GM10248 (cell line): ENCODE measurements around the gene SLC35D3.
"Not testable (repeated sequence)": the region's sequence is repeated elsewhere in the genome, so short reads cannot be mapped to it uniquely, and the experiment has no call there.

Experiments
- CTCF ChIA-PET: fragments of 300-600 bp; sonication (Branson Sonifier 250); formaldehyde crosslinking; extraction: SDS; loops from one replicate; lab custom pipeline; 2021; ENCODE audit warnings: antibody characterized with exemption; lab: Yijun Ruan, JAX
- POLR2A ChIA-PET: fragments of 350-650 bp; sonication (Branson Sonifier 250); formaldehyde crosslinking; extraction: SDS; loops from one replicate; lab custom pipeline; 2020; ENCODE audit warnings: antibody characterized with exemption; lab: Yijun Ruan, JAX
- DNase-seq: peaks from one replicate; pipeline ENCODE4 v3.0.0; 2012; ENCODE audit errors: extremely low spot score
- TF ChIP-seq, protein P1 (sequence below): IDR thresholded peaks from 2 replicates; pipeline ENCODE4 v1.5.1; 2012; ENCODE audit warnings: mild to moderate bottlenecking, low read depth; ENCODE audit errors: extremely low read depth, missing control alignments, control extremely low read depth

SLC35D3 gene

DNA sequence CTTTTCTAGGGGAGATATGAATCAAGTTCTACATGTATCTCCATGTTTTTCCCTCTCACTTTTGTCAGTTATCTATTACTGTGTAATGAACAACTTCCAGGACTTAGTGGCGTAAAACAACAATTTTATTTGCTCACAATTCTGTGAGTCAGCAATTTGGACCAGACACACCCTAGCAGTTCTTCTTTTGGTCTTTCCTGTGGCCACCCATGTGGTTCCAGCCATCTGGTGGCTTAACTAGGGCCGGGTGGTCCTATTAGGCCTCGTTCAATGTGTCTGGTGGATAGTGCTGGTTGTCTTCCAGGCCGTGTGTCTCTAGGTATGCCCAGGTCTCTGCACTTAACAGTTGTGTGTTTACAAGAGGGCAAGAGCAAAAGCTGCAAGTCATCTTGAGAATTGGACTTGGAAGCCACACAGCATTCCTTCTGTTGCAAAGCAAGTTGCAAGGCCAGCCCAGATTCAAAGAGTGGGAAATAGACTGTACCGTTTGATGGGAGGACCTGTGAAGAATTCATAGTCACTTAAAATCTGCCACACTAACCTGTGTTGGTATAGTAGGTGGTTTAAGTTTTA is 20.8 kb upstream of the SLC35D3 start:
- CTCF ChIA-PET = no interaction called here
- no peak for DNase-seq
- TF ChIP-seq, protein P1, sequence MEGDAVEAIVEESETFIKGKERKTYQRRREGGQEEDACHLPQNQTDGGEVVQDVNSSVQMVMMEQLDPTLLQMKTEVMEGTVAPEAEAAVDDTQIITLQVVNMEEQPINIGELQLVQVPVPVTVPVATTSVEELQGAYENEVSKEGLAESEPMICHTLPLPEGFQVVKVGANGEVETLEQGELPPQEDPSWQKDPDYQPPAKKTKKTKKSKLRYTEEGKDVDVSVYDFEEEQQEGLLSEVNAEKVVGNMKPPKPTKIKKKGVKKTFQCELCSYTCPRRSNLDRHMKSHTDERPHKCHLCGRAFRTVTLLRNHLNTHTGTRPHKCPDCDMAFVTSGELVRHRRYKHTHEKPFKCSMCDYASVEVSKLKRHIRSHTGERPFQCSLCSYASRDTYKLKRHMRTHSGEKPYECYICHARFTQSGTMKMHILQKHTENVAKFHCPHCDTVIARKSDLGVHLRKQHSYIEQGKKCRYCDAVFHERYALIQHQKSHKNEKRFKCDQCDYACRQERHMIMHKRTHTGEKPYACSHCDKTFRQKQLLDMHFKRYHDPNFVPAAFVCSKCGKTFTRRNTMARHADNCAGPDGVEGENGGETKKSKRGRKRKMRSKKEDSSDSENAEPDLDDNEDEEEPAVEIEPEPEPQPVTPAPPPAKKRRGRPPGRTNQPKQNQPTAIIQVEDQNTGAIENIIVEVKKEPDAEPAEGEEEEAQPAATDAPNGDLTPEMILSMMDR = no peak
- POLR2A ChIA-PET = no interaction called here

DNA sequence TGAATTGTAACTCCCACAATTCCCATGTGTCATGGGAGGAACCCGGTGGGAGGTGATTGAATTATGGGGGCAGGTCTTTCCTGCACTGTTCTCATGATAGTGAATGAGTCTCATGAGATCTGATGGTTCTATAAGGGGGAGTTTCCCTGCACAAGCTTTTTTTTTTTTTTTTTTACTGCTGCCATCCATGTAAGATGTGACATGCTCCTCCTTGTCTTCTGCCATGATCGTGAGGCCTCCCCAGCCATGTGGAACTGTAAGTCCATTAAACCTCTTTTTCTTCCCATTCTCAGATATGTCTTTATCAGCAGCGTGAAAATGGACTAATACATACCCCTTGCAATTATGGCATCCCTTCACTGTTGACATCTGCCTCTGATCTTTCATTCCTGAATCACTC is 17.6 kb upstream of the SLC35D3 start:
- CTCF ChIA-PET = interaction anchor here (1.1 to 1.6 kb wide), 3 partner anchors 9 to 261 kb away, joined by 3 to 4 read pairs (median 4); no protein-coding TSS in a partner anchor
- DNase-seq, POLR2A ChIA-PET: not testable (repeated sequence)

DNA sequence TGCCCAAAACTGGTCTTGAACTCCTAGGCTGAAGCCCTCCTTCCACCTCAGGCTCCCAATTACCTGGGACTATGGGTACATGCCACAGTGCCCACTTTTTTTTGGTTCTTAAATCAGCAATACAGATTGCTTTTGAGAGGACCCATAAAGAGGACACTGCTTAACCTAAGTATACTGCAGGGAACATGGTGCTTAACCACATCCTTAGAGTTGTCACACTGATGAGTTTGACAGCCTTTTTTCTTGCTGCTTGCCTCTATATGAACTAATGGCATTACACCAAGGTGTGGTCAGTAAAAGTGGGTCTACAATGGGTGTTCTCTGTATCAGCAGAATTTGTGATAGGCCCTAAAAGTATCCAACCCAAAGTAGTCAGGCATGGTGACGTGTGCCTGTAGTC is 7.2 kb upstream of the SLC35D3 start:
- no peak for DNase-seq
- ChIA-PET POLR2A (no interaction called here), CTCF (interaction anchor here (1.2 kb wide), 1 partner anchor 11 kb away, joined by 3 read pairs; no protein-coding TSS in a partner anchor)
- TF ChIP-seq, protein P1 = no peak

DNA sequence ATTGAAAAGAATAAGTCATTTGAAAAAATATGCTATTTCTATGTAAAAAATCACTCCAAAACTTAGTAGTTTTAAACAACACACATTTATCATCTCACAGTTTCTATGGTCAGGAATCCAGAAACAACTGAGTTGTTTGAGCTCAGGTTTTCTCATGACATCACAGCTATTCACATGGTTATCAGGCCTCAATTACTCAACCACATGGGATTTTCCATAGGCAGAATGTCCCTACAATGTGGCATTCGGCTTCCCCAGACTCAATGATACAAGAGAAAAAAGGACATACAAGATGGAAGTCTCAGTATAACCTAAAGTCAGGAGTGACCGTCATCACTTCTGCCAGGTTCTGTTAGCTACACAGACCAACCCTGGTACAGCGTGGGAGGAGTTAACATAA is 3.4 kb upstream of the SLC35D3 start:
- CTCF ChIA-PET = interaction anchor here (1.8 to 2.0 kb wide), 2 partner anchors 10 to 33 kb away, joined by 4 to 5 read pairs; no protein-coding TSS in a partner anchor
- no peak for DNase-seq
- POLR2A ChIA-PET = no interaction called here
- TF ChIP-seq, protein P1 = no peak

DNA sequence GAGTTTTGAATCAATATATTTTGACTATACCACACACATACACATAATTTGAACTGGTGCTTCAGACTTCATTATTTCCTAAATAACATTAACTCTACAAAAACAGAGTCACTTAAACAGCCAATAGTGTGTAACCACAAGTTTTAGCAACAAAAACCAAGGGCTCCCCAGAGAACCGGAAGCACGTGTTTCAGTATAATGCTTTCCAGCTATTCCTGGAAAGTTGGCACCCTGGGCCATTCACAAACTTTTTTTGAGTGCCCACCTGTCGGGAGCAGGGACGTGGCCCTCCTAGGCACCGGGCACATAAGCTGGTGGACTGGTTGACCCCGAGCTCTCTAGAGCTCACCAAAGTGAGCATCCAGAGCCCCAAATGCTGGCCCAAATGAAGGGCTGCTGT is 1.9 kb upstream of the SLC35D3 start:
- ChIA-PET POLR2A (no interaction called here), CTCF (interaction anchor here (1.2 to 2.0 kb wide), 3 partner anchors 11 to 275 kb away, joined by 4 to 5 read pairs (median 4); no protein-coding TSS in a partner anchor)
- TF ChIP-seq, protein P1 = no peak
- peak; percentile 15 for DNase-seq

DNA sequence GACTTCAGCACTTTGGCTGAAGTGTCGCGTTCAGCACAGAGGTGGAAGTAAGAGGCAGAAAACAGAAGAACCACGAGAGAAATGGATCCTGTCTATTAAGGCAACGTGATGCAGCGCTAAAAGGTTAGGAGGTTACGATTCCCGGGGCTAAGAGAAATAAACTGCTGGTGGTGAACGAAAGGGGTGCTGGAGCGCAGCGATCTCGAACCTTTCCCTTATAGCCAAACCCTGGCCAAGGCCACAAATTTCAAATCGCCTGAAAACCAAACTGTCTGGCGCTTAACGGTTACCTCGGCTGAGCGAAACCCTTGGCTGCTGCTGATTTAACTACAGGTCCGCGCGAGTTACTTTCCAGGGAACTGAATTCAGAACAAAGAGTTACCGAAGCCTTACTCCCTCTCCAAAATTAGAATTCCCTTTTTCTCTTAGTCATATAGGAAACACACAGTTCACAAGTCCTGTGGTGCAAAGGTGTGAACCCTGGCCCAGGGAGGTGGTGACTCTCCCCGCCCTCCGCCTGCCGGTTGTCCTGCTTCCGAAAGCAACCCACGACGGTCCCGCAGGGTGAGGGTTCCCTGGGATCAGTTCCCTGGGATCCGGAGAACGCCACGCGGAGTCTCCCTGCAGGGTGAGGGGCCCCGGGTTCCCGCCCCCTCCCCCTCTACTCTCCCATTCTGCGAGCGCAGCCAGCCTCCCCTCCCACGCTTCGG is 1.3 kb upstream of the SLC35D3 start:
- ChIA-PET CTCF (interaction anchor here (1.3 to 2.4 kb wide), 3 partner anchors 12 to 128 kb away, joined by 3 to 10 read pairs (median 3); partner anchors contain the start of gene MAP3K5), POLR2A (no interaction called here)
- DNase-seq = peak; percentile 38
- TF ChIP-seq, protein P1 = no peak
